Activated T-helper 1 cell treated with Interleukin-2 at 50 U/mL for 16 hours (primary cell): ENCODE data around the gene RB1.

Experiments
- DNase-seq: peaks from one replicate; pipeline ENCODE4 v3.0.0-alpha.2; 2020; ENCODE audit warnings: low read depth

RB1 gene

DNA sequence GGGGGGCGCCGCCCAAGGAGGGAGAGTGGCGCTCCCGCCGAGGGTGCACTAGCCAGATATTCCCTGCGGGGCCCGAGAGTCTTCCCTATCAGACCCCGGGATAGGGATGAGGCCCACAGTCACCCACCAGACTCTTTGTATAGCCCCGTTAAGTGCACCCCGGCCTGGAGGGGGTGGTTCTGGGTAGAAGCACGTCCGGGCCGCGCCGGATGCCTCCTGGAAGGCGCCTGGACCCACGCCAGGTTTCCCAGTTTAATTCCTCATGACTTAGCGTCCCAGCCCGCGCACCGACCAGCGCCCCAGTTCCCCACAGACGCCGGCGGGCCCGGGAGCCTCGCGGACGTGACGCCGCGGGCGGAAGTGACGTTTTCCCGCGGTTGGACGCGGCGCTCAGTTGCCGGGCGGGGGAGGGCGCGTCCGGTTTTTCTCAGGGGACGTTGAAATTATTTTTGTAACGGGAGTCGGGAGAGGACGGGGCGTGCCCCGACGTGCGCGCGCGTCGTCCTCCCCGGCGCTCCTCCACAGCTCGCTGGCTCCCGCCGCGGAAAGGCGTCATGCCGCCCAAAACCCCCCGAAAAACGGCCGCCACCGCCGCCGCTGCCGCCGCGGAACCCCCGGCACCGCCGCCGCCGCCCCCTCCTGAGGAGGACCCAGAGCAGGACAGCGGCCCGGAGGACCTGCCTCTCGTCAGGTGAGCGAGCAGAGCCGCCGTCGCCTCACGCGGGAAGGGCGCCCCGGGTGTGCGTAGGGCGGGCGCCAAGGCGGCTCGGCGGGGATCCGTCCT, at the start of gene RB1:
RB1 (plus strand) TSS at position 393 of the 784 bp plus-strand sequence; CDS start at position 555, 162 bp downstream.
- DNase-seq = peak; percentile 85

DNA sequence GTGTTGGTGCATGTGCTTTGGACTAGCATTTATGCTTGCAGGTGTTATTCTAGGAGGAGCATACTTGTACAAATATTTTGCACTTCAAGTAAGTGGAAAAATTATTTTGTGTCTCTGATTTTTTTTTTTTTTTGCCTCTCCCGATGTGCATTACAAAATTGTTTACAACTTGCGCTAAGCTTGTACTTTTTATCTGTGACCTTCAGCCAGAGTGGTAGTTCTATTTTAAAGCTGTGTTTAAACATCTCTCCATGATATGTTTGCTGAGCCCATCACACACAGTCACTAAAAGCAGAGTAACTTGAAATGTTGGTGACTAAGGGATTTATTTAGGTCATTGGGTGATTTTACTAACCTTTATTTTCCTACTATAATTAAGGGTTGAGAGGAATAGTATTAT, 49.7 kb upstream of the RB1 start:
- no peak for DNase-seq

DNA sequence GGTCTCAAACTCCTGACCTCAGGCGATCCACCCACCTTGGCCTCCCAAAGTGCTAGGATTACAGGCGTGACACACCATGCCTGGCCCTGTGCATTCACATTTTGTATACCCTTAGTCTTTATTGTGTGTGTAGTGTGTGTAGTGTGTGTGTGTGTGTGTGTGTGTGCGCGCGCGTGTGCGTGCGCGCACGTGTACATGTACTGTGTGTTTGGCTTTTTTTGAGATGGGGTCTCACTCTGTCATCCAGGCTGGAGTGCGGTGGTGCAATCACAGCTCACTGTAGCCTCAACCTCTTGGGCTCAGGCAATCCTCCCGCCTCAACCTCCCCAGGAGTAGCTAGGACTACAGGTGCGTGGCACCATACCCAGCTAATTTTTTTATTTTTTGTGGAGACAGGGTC, 48.5 kb upstream of the RB1 start:
- no peak for DNase-seq

DNA sequence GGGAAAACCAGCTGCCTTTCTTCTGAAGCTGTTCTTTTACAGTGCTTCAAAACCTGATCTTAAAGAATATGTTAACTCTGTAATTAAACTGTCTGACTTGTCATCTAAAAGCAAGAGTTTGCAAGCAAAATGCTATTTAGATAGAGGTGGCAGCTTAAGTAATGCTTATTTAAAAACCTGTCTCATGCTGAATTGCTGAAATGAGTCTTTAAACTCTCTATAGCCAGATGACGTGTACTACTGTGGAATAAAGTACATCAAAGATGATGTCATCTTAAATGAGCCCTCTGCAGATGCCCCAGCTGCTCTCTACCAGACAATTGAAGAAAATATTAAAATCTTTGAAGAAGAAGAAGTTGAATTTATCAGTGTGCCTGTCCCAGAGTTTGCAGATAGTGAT, 47.6 kb upstream of the RB1 start:
- no peak for DNase-seq

DNA sequence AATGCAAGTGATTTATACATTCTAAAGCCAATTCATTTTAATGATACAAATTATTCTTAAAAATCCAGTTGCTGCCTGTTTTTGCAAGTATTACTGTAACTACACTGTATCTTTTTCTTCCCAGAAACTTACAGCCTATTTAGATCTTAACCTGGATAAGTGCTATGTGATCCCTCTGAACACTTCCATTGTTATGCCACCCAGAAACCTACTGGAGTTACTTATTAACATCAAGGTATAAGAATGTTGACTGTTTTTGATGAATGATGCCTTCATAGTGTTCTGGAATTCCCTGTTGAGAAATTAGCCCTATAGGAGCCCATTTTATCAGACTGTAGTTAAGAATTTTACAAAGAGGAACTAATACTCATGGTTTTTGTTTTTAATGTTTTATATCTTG, 45.5 kb upstream of the RB1 start:
- no peak for DNase-seq

DNA sequence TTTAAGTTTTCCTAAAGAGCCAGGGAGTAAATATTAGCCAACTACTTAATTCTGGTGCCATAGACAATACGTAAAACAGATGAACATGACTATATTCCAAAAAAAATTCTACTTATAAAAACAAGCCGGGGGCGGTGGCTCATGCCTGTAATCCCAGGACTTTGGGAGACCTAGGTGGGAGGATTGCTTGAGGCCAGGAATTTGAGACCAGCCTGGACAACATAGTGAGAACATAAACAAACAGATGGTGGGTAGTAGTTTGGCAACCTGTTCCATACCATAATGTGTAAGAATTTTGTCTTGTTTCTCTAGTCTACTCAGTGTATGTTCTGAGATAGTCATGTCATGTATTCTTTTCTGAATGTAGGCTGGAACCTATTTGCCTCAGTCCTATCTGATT, 45.1 kb upstream of the RB1 start:
- no peak for DNase-seq

DNA sequence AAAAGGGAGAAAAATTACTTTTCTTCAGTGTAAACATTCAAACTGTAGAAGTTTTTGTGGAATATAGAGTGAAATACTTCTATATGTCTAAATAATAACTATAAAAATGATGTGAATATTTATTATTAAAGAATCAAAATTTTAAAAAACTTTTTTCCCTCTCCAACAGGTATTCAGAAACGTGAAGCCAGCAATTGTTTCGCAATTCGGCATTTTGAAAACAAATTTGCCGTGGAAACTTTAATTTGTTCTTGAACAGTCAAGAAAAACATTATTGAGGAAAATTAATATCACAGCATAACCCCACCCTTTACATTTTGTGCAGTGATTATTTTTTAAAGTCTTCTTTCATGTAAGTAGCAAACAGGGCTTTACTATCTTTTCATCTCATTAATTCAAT, 42.6 kb upstream of the RB1 start:
- no peak for DNase-seq

DNA sequence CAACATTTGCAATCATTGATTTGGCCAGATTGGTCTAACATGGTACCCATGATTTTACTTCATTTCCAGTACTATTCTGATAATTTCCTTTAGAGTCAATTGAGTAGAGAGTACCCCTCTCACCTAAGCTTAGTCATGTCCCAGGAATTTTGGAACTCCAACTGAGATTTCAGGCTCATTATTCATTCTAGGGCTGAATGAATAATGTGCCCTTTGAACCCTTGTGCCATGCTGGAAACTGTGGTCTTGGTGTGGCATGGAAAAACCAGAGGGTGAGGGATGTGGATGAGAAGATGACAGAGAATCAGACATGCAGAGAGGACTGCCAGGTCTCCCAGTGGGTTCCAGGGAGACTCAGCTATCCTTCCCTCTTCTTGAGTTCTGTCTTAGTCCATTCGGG, 40.4 kb upstream of the RB1 start:
- DNase-seq = no peak

DNA sequence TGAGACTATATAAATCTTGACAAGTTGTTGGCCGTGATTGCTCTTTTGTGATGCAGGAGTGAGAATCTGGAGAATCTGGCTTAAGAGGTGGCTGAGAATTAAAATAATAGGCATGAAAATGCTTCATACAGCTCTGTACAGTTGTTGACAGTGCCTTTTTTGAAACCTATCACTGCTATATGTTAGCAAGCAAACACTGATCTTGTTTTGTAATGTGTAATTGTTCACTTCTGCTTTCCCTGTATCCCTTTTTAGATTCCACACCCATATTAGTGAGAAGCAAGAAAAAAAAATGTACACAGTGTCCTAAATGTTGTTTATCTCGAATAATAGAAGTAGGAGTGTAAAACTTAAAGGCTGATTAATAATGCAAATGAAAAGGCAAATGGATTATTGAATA, 39.5 kb upstream of the RB1 start:
- DNase-seq = no peak

DNA sequence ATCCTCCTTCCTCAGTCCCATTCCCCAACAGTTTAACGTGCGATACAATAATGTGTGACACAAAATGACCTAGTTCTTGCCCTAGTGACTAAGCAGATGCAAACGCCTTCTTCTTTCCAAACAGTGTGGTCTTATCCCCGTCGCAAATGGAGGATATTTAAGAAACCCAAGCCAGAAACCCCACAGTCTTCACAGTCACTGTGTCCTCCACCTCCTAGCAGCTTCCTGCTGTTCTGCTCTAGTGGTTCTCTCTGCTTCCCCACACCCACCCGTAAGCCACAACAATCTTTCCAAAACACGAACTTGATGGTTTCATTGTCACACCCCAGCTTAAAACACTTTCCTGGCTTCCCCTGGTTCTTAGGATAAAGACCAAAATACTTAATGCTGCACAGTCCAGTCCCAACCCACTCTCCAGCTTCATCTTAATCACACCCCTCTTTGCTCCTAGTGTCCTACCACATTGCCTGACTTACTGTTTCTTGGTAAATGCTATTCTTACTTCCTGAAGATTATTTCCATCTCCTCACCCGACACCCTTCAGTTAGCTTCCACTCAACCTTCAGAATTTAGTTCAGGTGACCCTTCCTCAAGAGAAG, 38.2 kb upstream of the RB1 start:
- no peak for DNase-seq

DNA sequence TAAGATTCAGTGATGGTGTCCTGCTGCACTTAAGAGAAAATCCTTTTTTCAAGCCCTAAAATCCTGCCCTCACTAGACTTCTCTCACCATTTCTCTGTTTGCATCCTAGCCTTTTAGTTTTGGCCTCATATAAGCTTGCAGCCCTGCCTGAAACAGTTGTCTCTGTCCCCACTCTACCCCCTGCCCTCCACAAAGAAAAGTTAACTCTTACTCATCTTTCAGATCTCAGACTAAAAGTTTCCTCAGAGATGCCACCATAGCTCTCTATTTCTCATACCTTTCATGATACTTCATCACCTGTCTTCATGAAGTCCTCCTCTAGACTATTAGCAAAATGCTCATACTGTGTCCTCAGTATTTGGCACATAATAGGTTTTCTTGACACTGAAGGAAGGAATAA, 37.4 kb upstream of the RB1 start:
- DNase-seq = no peak

DNA sequence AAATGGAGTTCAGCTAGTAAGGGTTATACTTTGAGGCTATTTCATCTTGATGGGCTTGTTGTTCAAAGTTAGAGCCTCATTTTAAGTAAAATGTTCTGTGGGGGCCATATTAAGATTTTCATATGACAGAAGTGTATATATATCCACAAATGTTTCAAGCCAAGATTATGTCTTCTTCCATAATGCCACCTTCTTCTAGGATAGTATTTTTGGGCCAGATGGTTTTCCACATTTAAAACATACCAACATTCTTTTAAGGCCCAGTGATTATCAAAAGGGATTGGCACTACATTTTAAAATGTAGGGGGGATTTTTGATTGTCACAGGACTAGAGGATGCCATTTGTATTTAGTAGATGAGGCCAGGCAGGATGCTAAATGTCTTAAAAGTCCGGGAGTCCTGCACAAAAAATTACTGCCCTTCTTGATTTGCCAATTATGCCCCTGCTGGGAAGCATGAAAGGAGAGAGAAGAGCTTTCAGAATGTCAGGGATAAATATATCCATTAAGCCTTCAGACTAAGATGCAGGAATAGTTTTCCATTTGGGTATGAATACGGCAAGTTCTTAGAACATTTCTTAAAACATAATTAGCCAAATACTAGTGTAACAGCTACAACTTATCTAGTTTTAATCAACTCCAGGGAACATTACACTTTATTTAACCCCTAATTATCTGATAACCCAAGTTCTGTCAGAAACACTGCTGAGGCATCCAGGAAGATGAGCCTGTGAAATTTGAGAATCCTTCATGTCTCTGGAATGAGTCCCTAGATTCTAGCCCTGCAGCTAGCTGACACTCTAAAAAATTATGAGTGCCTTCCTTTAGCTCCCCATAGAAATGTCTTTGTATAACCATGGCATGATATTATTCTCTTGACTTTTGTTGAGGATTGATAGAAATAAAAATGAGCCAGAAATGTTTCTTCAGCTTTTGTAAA, 36.6 kb upstream of the RB1 start:
- no peak for DNase-seq

DNA sequence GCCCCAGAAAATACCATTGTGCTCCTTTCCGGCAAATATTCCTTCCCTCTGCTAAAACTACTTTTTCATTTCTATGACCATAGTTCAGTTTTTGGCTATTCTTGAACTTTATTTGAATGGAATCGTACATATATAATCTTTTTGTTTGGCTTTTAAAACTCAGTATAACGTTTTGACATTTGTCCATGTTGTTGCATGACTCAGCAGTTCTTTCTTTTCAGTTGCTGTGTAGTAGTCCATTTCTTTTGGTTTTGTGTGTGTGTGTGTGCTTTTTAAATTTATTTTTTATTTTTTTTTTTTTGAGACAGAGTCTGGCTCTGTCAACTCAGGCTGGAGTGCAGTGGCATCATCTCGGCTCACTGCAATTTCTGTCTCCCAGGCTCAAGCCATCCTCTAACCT, 35.5 kb upstream of the RB1 start:
- no peak for DNase-seq

DNA sequence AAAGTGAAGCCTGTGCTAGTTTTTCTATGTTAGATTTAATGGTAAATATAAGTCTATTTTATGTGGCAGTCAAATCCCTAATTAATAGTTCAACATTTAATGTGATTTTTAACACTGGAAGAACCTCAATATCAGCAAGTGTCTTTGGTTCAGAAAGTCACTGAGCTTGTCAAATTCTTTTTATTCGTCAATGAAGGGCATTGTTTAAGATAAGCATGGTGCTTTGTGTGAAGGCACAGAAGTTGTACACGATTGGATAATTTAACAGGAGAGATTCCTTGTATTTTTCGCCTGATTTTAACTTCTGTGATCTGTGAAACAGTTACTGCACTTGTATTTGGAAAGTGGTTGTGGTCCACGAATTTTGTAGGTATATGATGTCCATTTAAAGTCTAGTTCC, 30.2 kb upstream of the RB1 start:
- DNase-seq = no peak

DNA sequence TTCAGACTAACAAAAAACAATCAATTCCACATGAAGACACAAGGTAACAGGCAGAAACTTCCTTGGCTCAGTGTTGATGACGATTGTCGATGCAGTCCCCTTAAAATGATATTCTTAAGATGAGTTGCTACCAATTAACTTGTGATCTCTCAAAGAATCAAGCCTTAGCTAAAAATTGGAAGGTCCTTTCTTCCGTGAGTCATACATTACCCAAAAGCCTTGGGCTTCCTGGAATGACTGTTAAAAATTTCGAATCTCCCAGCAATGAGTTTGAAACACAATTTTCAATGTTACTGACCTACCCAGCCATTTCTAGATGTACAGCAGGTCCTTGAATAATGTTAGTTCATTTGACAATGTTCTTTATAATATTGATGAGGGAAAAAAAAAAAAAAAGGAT, 28.0 kb upstream of the RB1 start:
- no peak for DNase-seq

DNA sequence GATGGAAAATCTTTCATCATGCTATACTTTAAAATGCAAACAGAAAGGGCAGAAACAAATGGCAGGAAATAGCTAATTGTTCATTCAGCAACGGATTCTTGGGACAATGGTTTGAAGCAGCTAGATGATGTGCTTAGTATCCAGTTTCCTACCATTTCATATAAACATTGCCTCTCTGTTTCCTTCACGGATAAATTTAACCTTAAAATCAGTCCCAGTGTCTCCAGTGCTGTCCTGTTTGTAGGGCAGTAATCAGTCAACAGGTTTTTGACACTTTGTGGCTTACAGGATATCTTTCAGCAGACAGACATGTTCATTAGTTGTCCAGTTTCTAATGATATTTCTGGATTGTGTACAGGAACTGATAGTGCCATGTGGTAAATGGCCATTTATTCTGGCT, 24.7 kb upstream of the RB1 start:
- no peak for DNase-seq

DNA sequence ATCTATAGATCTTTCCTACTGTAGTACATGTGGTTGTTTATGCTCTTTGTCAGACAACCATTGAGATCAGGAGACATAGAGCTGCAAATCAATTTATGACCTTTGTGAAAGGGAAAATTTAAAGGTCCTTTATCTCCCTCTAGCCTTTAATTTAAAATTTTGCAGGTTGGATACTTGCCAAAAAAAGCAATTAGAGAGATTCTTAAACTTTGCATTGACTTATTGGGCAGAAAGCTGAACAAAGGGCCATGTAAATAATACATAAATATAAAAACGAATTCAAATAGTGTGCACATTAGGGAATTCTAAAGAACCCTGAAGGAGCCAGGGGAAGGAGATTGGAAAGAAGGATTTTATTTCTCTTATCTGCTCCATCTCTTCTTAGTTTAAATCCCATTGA, 22.0 kb upstream of the RB1 start:
- DNase-seq = no peak

DNA sequence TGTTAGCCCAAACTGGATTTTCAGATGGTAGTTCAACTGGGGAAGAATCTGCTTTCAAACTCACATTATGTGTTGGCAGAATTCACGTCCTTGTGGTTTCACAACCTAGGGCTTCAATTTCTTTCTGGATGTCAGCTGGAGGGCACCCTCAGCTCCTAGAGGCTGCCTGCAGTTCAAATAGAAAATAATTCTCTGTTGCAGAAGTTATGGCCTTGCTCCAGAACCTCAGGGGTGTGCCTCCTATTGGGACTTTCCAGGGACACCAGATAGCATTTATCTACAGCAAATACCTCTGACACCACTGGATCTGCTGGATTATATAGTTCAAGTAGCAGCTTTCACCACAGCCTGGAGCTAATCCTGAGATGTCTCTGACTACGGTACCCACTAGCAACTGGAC, 11.8 kb upstream of the RB1 start:
- DNase-seq = no peak

DNA sequence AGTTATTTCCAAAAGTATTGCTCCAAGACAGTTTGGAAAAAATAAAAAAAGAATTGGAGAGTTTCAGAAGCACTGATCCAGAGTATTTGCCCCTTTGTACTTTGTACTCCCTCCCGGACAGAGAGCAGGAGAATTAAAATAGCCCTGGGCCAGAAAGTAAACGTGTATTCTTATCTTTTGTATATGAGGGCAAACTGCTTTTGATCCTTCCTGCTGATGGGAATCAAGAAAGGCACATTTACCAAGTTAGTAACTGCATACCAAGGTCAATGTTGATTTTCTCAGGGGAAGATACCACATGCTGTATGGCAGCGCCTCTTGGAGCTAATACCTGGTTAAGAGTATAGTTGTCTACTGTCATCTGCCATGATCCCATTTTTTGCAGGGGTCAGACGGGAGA, 10.9 kb upstream of the RB1 start:
- DNase-seq = no peak

DNA sequence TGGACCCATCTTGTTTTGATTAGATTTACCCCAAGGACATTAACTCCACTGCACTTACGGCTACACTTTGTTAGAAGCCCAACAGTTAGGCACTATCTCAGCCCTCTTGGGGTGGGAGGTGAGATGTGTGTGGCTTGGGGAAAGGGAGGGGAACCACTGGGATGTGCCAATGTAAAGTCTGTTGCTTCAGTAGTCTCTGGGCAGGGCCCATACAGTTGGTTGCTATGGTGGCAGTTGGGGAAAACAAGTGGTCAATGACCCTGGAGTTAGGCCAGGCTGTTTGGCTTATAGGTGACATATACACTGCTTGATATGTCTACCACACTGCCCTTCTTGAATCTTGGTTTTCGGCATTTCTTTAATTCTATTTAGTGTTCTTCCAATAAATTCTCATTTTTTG, 8.9 kb upstream of the RB1 start:
- DNase-seq = no peak

DNA sequence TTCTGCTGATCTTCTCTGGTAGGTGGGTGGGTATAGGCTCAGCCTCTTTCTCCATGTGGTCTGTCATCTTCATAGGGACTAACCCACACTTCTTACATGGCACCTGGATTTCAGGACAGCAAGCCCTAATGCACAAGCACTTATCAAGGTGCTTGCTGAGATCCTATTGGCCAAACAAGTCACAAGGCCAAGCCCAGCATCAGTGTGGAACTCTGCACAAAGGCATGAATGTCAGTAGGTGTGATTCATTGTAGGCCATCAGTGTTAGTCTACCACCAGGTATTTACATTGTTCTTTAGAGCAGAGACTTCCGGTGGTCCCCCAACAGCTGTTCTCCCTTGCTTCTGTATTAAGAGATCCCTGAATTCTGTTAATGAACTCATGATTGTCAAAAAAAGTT, 8.3 kb upstream of the RB1 start:
- no peak for DNase-seq

DNA sequence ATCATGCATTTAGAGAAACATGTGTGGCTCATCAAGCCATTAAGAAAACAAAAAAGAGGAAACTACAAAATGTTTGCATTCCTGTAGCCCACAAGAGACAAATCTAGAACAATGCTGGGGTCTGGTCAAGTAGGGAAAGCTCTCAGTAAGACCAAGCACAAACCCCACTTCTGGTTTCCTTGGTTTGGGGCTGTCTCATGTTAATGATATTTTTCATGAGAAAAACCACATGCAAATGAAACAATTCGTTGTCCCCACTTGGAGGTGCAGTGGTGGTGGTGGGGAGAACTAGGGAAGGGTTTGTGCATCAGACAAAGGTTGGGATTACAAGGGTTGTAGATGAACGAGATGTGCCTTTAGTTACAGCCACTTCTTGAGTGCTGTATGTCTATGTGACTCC, 7.0 kb upstream of the RB1 start:
- DNase-seq = no peak

DNA sequence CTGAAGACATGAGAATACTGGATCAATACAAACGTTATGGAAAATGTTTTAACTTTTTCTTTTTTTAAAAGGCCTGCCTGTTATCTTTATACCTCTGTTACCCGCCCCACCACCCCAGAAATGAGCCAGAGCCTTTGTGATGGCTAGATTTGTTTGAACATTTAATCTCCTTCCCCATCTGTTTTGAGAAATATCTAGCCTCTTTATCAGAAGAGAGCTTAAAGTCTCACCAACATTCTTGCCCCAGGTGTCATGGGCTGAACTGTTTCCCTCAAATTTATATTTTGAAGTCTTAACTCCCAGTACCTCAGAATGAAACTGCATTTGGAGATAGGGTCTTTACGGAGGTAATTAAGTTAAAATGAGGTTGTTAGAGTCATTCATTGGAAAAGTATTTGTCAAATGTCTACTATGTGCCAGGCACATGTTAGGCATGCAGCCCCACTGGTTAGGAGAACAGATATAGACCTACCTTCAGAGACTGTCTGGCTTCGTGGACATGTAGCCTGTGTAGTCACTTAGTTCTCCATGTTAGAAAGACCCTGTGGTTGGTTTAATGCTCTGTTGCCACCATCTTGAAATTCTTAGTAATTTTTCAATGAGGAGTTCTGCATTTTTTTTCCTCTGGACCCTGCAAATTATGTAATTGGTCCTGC, 6.3 kb upstream of the RB1 start:
- no peak for DNase-seq
